Stomach (tissue), 4 donors: ENCODE results near the gene COL18A1.

Source experiments
- CTCF ChIP-seq, 7 experiments: fragments of 450-650 bp in 4 of 7; fragments of 200-600 bp in 3 of 7; sonication (generic) in 3 of 7; IDR thresholded peaks; one replicate each; pipeline ENCODE4 v1.5.1; 2016 to 2019; ENCODE audit warnings: antibody characterized with exemption in 7 of 7, control low read depth in 2 of 7, mild to moderate bottlenecking in 1 of 7
- EP300 ChIP-seq: sonication (generic); formaldehyde crosslinking; IDR thresholded peaks from one replicate; pipeline ENCODE4 v1.6.1; 2017; ENCODE audit warnings: antibody characterized with exemption
- POLR2A ChIP-seq, 4 donors: fragments of 450-650 bp; IDR thresholded peaks; one replicate each; pipeline ENCODE4 v1.6.1; 2016; ENCODE audit warnings: antibody characterized with exemption in 4 of 4, control low read depth in 2 of 4, mild to moderate bottlenecking in 1 of 4, moderate library complexity in 1 of 4
- POLR2AphosphoS5 ChIP-seq, 3 donors: sonication (generic); formaldehyde crosslinking; IDR thresholded peaks; one replicate each; pipeline ENCODE4 v1.6.1; 2016; ENCODE audit warnings: antibody characterized with exemption in 3 of 3

- TF ChIP-seq CTCF (IDR thresholded peaks at IDR 0.05) (no peak), POLR2A (IDR thresholded peaks at IDR 0.05) (no peak), POLR2AphosphoS5 (IDR thresholded peaks at IDR 0.05) (no peak), EP300 (no peak)
Observed at GRCh38 chr21:45460611-45461368, 55.8 kb downstream of the COL18A1 start.
